Measurements from ENCODE around the gene KRT79.
"Not testable (repeated sequence)": the region's sequence is repeated elsewhere in the genome, so short reads cannot be mapped to it uniquely, and the experiment has no call there.

KRT79 gene

DNA sequence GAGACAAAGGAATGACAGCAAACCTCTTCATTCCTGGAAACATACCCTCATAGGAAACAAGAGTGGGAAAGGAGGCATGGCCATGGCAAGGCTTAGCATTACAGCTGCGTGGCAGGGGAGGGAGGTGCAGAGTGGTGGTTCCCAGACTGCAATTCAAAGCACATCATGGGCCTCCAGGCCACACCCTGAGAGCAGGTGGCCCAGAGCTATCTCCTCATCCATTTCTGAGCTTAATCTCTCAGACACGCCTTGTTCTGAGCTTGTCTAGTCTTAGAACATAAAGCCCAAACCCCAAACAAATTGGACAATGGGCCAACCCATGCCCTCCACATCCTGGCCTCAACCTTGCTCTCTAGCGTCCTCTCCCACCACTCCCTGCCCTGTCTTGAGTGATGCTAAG, 32.3 kb downstream of the KRT79 start:
- DNase-seq = no peak

DNA sequence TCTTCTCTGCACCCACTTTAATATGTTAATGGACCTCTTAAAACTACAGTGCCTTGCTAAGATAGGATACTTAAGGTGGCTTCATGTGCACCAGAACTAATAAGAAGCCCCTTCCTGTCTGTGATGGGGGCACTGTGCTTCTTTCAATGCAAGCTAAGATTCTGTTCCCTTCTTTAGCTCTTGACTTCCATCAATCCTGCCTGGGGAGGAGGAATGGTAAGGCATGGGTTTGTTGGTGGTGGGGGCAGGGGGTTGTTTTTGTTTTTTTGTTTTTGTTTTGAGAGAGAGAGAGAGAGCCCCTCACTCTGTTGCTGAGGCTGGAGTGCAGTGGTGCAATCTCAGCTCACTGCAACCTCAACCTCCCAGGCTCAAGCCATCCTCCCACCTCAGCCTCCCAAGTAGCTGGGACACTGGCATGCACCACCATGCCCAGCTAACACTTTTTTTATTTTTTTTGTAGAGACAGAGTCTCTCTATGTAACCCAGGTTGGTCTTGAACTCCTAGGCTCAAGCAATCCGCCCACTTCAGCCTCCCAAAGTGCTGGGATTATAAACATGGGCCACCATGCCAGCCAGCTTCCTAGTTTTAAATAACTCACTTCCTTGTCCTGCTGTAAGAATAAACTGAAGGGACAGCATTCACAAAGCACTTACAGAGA, 33.7 kb downstream of the KRT79 start:
- no peak for DNase-seq

DNA sequence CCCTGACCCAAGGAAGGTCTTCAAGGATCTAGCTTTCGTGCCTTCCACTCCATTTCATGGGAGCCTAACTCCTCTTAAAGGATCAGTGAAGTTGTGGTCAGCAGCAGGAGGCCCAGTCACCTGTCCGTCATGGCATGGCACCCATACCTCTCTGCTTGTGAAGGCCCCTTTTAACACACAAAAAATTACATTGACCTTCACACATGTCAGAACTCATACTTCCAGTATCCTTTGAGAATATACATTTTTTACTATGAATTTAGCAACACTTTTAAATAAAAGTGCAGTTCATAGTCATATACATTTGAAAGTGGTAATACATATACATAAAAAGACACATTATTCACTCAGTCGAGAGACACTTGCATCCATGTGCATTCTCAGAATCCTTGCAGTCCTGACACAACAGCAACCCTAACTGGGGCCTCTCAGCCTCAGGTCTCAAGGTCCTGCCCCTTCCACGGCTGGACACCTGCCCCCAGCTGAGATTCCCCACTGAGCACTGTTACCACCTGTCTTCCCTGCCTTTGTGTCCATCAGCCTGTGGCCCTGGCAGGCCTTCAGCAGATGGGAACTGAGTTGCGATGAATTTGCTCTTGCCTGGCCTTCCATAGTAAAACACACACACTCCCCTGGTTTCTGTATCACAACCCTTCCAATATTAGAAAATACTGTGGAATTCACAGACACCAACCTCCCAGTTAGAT, 34.5 kb downstream of the KRT79 start:
- no peak for DNase-seq

DNA sequence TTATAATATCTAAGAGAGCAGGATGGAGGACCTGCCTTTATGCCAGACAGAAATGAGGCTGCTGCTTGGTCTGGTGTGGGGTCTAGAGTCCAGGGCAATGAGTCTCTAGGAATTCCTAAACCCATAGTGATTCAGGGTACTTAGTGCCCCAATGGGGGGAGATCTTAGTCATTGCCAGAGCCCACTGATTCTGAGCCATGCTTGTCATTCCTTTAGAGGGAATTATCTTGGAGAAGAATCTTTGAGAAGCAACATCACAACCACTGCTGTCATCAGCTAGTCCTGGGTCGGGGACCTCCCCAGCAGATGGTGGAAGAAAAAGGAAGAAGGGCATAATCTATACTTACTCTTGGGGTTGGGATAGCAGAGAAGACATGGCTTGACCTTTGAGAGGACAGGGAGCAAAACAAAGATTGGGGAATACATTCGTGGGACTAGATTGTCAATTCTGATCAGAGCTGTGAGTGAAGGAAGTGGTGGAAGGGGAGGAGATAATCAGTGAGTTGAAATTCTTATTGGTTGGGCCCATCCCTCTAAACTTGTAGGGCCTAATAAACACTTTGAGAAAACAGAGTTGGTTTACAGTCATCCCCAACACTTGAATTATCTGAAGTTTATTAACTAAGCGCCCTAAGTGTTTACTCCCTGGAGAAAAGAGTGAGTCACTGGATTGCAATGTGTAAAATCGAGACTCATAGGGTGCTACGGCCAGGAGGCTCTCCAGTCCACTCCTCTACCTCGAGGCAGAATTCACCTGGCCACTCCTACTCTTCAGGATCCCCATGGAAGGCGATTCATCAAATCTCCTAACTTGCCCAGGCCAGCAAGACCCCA, 35.2 kb downstream of the KRT79 start:
- DNase-seq = no peak

DNA sequence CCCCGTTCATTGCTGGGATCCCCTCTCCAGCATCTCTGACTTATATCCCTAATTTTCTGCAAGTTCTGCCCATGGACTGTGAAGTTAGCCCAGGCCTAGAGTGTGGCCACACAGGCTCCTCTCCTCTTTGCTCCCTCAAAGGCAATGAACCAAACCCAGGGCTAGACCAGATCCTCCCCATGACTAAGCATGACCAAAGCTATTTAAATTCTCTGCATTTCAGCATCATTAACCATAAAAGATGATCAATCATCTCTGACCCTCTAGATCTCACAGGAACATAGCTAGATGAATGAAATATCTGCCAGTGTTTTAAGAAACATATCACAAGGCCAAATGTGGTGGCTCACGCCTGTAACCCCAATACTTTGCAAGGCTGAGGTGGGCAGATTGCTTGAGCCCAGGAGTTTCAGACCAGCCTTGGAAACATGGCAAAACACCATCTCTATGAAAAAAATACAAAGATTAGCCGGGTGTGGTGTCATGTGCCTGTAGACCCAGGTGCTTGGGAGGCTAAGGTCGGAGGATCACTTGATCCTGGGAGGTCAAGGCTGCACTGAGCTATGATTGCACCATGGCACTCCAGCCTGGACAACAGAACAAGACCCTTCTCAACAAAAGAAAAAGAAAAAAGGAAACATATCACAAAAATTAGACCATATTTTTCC, 36.0 kb downstream of the KRT79 start:
- no peak for DNase-seq

GRCh38 chr12:52797529-52797894, 36.6 kb downstream of the KRT79 start:
- no peak for DNase-seq

DNA sequence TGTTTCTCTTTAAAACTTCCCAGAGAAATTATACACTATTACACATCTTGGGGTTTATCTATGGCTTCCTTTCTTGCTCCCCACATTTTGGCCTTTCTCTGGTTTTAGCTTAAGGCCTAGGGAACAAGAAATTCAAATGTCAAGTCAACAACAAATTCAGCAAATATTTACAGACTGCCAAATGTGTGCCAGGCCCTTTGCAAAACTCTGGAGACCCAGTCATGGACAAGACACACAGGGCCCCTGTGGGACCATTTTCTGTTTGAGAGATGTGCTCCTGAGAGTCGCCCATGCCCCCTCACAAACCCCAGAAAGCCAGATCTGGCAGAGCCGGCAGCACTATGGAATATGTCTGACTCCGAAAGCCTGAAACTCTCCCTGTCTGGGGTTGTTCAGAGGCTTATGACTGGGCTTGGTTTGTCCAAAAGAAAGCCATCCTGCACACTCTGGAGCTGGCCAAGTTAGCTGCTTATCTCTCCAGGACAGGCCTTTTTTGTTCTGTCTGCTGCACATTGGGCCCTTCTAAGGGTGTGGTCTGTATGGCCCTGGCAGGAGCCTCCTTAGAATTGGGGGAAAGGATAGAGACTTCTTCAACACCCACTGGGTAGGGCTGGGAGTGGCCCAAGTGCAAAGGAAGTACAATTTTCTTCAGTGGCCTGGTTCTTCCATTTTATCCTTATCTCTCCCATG, 37.1 kb downstream of the KRT79 start:
- no peak for DNase-seq

DNA sequence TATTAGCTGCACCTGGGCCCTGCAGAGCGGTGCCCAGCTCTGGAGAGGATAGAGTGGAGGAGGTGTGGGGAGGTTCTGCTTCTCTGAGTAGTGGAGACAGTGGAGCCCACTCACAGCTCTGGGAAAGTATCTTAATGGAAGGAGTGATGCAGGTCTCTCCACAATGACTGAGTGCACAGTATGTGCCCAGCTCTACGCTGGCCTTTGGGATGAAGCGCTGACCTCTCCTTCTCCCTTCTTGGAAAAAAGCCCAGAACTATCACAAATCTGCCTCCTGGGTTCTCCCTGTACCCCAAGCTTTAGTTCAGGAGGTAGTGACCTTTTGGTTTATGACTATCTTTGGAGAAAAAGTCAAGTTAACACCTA, 37.7 kb downstream of the KRT79 start:
- no peak for DNase-seq

- no peak for DNase-seq
Measured at GRCh38 chr12:52795694-52796428, 38.2 kb downstream of the KRT79 start, which contains the start of gene KRT3. KRT3 (minus strand) TSS chr12:52796117; CDS start chr12:52796042, 75 bp downstream.

- DNase-seq = not testable (repeated sequence)
Measured at GRCh38 chr12:52795332-52795674, 38.8 kb downstream of the KRT79 start.

DNA sequence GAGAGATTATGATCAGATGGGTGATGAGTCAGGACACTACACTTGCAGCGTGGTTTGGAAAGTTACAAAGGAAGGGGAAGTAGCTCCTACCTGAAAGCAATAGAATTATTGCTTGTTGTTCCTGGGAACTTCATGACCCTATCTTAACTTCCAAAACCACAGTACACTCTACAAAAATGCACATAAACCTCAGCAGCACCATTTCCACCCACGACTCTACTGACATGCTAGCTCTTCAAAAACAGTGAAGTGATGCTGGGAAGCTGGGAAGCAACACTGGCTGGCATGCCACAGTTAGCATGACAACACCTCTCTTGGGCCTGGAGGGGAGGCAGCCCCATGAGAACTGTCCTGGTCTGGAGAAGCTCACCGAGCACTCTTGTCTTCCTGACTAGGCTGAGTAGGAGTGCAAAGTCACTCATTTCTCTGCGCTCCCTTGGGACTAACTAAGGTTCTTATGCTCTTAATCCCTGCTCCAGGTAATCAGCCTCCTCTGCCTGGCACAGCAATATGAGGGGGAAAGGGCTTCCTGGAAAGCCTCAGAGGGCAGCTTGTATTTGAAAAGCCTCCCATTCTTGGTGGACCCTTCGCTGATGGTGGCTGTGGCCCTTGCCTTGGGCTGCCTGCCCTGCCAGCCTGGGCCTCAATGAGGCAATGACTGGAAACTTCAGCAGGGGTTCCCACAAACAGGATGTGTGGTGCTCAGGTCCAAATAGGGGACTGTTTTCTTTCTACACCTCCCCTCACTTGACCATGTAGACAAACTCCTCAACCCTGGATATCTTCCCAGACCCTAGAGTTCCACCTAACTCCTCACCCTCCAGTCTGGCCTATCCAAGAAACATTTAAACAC, 39.4 kb downstream of the KRT79 start:
- DNase-seq = no peak

GRCh38 chr12:52792185-52793029, 41.7 kb downstream of the KRT79 start:
- no peak for DNase-seq

- DNase-seq = no peak
Measured at GRCh38 chr12:52791271-52792184, 42.6 kb downstream of the KRT79 start.

DNA sequence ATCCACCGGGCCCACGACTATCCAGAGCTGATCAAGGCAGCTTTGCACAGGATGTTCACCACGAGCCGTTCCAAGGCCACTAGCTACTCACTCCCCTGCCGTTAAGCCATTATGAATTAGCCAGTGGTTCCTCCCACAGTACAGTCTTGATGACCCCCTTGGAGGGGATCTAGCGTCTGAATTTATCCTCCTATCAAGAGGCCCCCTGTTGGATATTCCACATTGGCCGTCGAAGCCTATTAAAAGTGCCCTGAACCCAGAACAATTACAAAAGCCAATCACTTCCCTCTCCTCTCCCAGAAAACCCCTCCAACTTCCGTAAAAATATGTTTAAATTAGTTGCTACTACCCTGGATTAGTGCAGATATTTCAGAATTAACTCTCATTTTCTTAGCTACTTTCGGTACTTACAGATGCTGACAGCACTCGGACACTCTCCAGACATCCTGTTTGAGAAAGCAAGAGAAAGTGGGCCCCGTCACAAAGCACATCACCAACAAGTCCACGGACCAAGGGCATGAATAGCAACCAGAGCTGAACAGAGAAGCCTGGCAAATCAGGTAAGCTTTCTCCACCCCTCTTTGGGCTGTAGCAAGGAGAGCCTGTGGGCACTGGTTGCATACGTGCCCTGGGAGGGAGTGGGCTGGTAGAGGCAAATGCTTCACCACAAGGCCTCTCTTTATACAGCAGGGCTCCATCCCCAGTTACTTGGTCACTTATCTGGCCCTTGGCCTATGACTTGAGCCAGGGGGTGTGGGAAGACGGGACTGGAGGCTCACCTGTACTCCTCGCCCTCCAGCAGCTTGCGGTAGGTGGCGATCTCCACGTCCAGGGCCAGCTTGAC, 43.5 kb downstream of the KRT79 start:
- DNase-seq = no peak

- DNase-seq = no peak
Measured at GRCh38 chr12:52789637-52790426, 44.3 kb downstream of the KRT79 start.

DNA sequence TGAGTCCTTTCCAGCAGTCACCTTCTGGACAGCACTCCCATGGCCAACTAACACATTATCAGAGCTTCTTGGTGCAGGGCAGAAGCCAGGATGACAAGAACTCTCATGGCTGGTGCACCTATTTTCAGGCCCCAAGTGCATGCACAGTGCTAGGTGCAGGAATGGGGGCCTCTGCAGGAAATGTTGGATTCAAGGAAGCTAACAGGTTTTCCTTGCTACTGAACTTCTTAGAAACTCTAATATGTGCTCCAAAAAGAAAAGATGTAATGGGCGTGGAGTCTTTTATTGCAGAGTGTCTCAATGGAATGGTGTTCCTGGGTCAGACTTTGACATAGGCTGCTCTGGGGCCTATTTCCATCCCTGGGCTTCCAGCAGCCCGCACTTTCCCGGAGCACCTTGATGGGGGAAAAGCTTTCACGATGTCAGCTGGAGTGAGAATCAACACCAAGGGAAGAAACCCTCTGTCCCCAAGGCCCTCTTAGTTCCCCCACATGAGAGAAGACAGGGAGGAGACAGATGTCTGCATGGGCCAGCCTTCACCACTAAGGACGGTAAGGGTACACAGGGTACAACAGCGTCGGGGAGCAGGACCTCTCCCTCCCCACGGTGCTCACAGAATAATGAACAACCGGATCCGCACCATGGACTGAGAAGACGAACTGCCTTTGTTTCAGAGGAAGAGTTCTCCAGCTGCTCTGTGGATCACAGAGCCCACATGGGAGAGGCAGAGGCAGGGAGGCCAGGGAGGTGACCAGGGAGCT, 45.1 kb downstream of the KRT79 start:
- no peak for DNase-seq
